Measurements from ENCODE around the gene SFTA2.
A peak's percentile ranks its signal among the peaks of the same experiment; 100 is the strongest.
"Not testable (repeated sequence)": the region's sequence is repeated elsewhere in the genome, so short reads cannot be mapped to it uniquely, and the experiment has no call there.

SFTA2 gene

DNA sequence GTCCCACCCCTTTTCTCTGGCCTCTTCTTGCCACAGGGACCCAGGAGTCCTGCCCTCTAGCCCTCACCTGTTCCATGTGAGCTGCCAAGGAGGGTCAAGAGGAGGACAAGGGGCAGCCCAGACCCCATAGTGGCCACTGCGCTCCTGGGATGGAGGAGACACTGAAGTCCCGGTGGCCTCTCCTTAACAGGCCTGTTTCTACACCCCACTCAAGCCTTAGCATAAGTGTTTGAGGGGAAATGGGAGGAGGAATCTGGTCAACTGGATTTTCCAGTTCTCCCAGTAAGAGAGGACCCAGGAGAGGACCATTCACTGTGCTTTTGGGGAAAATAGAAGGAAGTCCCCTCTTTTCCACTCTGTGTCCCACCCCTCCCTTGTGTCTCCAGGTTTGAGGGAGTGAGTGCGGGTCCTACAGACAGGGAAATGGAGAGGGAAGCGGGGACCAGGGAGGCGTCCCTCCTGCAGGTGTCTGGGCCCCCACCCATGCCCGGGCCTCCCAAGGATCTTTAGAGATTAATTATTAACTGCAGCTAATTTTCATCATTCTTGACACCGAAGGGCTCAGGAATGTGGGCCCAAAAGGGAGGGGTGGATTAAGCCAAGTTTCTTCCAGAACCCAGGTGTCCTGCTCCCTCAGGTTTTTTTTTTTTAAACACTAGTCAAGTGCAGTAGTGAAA, at the start of gene SFTA2:
SFTA2 (minus strand) TSS at position 202 of the 677 bp plus-strand sequence; CDS start at position 128, 74 bp downstream.
- no peak for DNase-seq

DNA sequence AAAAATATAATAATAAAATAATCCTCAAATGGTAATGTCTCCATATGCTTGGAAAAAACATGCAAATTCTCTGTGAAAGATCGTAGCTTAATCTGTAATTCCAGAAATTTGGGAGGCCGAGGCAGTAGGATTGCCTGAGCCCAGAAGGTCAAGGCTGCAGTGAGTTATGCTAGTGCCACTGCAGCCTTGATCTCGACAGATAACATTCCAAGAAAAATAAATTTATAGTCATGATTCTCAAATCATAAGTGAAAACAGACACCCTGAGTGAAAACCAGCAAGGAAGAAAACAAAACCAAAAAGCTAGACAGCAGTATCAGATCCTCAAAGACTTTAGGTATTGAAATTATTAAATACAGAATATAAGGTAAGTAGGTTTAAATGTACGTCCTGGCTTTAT, 47.7 kb upstream of the SFTA2 start:
- DNase-seq, result no peak

DNA sequence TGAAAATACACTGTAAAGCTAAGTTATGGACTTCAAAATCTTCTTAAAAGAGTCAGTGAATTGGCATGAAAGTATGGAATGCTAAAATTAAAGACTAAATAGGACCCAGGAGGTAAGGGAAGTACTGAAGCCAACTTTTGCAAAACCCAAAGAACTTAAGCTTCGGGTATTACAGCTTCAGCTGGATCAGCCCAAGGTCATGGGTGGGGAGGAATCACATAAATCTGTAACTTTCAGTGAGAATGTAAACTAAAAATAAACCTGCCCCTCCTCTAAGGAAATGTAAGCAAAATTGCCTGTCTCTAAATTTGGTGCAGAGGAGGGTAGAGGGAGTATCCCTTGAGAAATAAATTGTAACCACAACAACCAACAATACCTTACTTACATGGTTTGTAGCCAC, 47.2 kb upstream of the SFTA2 start:
- no peak for DNase-seq

DNA sequence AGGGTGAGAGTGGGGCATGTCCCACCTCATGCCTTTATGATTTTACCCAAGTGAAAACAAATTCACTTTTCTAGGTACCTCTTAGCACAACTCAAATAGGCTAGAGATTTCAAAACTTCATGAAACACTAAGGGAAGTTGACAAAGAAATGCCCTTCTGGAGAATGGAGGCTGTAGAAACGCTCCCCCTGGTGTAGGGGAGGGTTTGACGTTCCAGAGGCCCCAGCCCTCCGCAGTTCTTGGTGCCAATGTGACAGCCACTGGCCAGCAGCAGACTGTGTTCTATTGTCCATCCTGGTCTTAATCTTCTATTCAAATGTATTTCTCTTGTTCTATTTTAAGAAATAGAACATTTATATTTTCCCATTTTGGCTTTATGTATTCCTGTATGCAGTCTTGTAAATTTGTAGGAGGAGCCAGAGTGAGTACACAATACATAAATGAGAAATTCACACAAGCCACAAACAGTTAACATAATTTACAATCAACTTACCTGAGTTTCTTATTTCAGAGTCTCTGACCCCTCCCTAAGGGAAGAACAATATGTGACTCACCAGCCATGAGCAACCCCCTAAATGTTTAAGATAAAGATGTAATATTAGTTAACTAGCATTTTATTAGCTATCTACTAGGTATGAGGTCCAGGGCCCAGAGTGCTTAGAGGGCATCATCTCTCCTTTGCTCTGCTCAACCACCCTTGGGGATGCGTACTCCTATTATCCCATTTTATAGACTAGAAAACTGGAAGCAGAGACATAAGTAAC, 42.7 kb upstream of the SFTA2 start:
- DNase-seq, result no peak

DNA sequence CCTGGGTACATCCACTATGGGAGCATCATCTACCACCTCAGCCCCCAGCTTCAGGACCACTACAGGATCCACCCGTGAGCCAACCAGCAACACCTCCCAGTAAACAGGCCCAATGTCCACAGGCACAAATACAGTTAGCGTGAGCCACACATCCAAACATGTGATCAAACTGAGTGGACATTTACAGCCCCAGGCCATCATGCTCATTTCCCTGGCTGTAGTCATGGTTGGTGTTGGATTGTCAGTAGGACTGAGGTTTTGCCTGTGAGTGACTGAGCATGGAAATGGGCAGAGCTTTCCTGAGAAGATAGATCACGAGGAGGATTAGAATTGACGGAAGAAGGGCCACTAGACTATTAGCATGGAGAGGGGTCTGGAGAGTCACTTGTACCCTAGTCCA, 40.8 kb upstream of the SFTA2 start:
- DNase-seq, result no peak

DNA sequence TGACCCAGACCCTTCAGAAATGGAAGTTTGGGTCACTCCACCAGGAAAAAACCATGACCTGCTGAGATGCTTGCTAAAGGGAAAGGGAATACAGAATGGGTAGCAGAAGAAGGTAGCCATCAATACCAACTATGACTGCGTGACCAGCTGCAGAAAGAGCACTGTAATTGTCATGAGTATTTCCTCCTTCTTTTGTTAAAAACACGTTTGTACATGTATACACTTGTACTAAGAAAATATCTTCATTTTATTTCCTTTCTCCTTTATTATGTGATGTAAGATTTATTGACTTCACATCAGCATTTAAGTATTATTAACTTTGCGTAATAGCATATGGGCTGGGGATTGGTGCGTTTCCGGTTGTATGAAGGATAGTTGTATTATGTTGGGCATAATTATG, 39.0 kb upstream of the SFTA2 start:
- DNase-seq, result no peak

DNA sequence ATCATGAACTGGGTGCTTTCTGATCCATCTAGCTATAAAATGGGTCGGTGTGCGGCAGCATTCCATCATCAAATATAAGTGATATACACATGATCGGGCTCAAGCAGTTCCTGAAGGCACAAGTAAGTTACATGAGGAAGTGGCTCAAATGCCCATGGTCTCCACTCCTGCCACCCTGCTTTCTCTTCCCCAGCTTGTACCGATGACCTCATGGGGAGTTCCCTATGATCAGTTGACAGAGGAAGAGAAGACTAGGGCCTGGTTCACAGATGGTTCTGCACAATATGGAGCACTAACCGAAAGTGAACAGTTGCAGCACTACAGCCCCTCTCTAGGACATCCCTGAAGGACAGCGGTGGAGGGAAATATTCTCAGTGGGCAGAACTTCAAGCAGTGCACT, 37.2 kb upstream of the SFTA2 start:
- DNase-seq, result not testable (repeated sequence)

DNA sequence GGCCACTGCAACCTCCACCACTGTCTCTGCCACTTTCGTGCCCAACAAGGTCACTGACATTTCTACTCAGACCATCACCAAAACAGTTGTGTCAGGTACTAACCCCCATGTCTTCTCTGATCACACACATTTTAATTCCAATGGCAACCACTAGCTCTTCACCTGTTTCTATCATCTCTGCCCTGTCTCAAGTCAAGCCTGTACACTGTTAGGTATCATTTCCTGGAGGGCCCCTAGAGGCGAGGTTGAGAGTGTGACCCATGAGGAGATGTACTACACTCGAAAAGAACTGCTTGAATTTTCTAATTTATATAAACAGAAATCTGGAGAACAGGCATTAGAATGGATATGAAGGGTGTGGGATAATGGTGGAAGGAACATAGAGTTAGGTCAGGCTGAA, 34.2 kb upstream of the SFTA2 start:
- DNase-seq, result no peak

DNA sequence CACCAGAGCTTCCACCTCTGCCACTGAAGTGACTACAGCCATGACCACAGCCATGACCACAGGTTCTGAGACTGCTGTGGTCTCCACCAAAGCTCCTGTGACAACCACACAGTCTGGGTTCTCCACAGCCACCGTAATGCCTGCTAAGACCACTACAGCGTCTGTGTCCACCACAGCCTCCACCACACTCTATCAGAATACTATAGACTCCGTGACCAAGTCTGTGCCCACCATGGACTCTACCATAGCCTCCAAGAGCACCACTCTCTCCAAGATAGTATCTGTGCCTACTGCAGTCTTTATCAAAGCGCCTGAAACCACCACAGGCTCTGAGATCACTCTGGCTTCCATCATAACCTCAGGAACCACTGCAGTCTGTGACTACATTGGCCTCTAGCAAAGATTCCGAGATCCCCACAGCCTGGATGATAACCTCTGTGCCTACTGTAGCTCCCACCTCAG, 33.2 kb upstream of the SFTA2 start:
- no peak for DNase-seq

DNA sequence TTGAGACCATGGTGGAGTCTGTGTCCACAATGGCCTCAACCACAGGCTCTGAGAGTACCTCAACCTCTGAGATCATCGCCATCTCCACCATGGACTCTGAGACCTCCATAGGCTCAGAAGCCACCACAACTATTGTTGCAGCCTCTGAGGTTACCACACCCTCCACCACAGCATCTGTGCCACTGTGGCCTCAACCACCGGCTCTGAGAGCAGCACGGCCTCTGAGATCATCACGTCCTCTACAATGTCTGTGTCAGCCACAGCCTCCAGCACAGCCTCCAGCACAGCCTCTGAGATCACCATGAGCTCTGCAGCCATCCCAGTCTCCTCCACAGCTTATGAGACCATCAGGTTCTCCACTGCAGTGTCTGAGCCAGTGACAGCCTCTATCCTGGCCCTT, 32.1 kb upstream of the SFTA2 start:
- DNase-seq, result no peak

DNA sequence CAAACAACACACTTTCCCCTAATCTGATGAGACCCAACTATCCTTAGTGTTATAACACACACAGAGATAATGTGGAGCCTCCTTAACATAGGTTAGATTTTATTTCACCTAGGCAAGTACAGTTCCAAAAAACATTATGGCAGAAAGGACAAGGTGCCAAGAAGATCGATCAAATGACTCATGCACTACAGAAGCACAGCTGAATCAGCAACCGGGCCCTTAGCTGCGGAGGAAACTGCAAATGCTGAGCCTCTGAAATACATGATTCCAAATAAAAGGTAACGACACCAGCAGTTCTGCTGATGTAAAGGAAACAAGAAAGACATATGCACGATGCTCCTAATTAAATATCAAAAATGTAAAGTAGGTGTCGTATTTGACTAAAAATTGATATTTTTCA, 31.7 kb upstream of the SFTA2 start:
- DNase-seq, result no peak

DNA sequence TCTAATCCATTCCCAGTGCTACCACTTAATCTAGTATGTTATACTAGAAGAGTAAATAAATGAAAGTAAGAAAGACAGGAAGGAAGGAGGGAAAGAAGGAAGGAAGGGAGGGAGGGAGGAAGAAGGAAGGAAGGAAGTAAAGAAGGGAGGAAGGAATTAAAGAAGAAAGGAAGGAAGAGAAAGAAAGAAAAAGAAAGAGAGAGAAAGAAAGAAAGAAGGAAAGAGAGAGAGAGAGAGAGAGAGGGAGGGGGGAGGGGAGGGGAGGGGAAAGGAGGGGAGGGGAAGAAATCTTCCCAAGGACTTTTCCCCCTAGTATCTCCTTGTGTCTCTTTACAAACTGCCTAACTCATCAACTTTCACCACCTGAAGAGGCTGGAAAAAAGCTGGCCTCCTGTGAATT, 30.7 kb upstream of the SFTA2 start:
- no peak for DNase-seq

DNA sequence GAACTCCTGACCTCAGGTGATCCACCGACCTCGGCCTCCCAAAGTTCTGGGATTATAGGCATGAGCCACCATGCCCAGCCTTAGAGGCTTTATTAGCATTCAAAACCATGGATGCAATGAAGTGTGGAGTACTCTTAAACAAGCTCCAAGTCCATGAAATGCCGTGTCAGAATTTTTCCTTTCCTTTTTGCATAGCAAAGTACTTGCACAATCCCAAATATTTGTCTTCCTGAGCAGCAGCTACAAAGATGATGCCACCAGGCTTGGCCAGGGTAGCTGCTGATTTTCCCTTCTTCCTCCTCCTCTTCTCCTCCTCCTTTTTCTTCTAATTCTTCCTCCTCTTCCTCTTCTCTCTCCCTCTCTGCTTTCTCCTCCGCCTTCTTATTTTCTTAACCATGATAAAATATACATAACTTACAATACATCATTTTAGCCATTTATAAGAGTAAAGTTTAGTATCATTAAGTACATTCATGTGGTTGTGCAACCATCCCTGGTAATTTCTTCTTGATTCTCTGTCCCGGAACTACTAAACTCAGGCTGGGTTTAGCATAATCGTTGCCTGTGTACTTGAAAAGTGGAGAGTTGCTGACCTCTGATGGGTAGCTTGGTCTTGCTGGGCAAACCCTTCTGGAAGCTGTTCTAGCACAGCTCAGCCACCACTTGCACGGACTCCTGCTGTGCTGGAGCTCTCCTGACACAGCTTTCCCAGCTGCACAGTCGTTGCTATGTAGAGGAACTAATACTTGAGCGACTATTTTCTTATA, 29.1 kb upstream of the SFTA2 start:
- no peak for DNase-seq

DNA sequence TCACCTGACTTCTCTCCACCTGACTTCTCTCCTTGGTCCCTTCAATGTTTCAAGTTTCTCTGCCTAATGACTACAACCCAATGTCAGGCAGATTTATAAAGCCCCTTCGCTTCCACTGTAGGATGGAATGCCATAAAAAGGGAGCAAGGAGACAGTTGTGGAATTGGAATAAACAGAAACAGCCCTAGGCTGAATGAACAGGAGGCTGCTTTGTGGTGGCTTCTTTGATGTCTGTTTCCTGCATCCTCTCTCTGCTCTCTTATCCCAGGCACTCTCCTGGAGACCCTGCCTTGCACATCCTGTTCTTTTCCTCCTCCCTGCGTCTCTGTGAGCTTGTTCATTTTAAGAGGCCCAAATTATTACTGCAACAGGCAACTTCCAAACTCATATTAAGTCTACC, 25.7 kb upstream of the SFTA2 start:
- no peak for DNase-seq

DNA sequence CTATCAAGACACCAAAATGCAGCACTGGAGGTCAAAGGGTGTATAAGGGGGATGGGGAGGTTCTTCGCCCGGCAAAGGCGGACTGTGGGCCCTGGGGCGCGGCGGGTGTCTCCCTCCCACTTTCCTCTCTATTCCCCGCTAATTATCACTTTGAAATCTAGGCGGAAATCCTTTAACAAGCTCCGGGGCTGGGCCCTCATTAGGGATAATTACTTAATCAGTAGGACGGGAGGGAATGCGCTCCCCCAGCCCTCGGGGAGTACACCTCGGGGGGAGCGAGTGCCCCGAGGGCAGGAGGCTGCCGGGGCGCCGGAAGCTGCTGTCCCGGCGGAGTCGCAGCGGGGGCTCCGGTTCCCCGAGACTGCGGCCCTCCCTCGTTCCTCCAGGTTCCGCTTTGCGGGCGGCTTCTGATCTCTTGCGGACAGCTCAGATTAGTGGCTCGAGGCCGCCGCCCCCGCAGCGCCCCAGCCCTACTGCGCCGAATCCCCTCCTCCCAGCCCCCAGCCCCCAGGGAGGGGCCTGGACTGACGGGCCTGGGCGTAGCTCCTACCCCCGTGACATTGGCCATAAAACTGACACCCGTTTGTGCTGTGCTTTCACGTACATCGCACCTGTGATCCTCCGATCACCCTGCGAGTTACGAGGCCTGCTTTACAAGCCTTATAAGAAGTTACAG, 23.5 kb upstream of the SFTA2 start:
- DNase-seq, result peak; percentile 61

DNA sequence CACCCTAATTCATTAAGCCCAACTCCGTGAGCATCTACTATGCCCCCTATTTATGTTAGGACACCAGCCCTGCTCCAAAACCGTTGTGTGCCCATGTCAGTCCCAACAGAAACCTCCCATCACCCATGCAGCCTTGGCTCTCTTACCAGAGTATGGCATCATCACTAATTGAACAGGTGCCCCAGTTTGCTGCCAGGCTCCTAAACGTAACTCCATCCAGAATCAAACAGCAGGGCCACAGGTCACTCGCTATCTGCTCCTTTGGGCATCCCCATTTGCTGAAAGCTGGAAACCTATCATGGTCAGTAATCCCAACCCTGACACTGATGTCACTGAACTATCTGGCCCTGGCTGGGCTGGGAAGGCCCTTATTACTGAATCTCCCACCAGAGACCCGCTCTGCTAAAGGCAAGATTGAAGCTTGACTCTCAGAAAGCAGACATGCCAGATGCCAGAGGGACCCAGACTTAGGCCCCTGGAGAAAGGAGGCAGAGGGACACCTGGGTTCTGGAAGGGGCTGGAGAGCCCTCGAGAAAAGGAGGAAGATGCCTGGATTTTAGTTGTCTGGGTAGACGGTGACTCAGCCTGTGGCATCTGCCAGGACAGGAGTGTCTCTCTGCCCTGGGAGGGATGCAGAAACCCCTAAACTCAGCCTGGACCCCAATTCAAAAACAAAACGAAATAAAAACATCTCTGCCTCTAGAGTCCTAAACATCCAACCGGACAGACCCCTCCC, 22.8 kb upstream of the SFTA2 start:
- DNase-seq, result no peak

DNA sequence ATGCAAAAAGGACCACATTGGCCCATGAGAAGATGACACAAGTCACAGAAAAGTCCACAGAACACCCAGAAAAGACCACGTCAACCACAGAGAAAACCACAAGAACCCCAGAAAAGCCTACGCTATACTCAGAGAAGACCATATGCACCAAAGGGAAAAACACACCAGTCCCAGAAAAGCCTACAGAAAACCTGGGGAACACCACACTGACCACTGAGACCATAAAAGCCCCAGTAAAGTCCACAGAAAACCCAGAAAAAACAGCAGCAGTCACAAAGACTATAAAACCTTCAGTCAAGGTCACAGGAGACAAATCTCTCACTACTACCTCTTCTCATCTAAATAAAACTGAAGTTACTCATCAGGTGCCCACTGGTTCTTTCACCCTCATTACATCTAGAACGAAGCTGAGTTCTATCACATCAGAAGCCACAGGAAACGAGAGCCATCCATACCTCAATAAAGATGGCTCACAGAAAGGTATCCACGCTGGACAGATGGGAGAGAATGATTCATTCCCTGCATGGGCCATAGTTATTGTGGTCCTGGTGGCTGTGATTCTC, 20.0 kb upstream of the SFTA2 start:
- no peak for DNase-seq

DNA sequence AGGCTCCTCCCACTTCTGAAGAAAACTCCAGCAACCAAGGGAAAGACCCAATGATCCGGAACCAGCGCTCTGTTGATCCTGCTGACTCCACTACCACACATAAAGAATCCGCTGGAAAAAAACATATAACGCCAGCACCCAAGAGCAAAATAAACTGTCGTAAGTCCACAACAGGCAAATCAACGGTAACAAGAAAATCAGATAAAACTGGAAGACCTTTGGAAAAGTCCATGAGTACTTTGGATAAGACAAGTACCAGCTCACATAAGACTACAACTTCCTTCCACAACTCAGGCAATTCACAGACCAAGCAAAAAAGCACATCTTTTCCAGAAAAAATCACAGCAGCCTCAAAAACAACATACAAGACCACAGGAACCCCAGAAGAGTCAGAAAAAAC, 16.8 kb upstream of the SFTA2 start:
- no peak for DNase-seq

DNA sequence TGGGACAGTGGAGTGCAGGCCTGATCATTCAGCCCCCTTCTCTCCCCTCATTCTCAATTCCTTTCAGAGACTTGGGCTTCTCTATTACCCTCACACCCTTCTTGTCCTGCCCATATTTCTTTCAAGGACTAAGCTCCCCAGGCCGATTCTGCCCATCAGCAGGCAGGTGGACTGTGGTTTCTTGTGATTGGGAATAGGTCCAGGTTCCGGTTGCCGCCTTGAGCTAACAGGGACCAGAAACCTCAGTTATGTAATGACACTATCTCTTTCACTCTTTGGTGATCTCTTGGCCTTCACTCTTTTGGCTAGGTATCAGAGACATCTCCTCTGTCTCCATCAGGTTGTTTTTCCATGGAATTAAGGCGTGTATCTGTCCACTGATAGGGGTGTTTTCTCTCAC, 15.3 kb upstream of the SFTA2 start:
- no peak for DNase-seq

DNA sequence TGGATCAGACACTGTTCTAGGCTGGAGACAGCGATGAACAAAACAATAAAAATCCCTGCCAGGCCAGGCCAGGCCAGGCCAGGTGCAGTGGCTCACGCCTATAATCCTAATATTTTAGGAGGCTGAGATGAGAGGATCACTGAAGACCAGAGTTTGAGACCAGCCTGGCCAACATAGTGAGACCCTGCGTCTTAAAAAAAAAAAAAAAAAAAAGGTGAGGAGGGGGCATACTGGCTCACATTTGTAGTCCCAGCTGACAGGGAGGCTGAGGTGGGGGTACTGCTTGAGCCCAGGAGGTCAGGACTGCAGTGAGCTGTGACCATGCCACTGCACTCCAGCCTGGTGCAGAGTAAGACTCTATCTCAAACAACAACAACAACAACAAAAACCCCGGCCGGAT, 13.3 kb upstream of the SFTA2 start:
- no peak for DNase-seq

DNA sequence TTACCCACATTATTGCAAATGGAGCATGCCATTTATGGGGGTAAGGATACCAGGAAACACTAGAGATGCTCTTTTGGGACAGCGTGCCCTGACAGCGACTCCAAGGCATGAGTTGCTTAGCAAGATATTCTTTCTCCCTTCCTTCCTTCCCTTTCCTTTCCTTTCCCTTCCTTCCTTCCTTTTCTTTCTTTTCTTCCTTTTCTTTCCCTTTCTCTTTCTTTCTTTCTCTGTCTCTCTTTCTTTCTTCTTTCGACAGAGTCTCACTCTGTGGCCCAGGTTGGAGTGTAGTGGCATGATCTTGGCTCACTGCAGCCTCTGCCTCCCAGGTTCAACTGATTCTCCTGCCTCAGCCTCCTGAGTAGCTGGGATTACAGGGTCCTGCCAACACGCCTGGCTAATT, 12.1 kb upstream of the SFTA2 start:
- DNase-seq, result no peak

Measured in hematopoietic multipotent progenitor cell treated with erythropoietin and hydrocortisone succinate and interleukin-3 and kit ligand, for 6 days (in vitro differentiated cells).